Activated naive CD8-positive, alpha-beta T cell treated with anti-CD3 and anti-CD28 coated beads, Interleukin-2, amount 10 ng/mL, durations not matched to agents 7 days and 5 days (primary cell): Measurements from ENCODE around the gene GLB1L. TPM values are rescaled to one million over a fixed set of nuclear protein-coding genes. Genes with fewer than 3 reads are reported as not detected.

Source experiments
- ATAC-seq: fragments of 150-1000 bp; cut with Tn5 transposase; one replicate; pipeline ENCODE4 v1.10.0; 2021; ENCODE audit warnings: low read depth, moderate library complexity
- POLR2A ChIA-PET: fragments of 350-600 bp; sonication (Branson Sonifier 250); formaldehyde crosslinking; loops from one replicate; lab custom pipeline; 2021; ENCODE audit warnings: antibody characterized with exemption; lab: Charles Lee
- DNase-seq: peaks from one replicate; pipeline ENCODE4 v3.0.0; 2021
- H3K27ac Mint-ChIP-seq: one replicate; pipeline ENCODE4 v1.8.0; 2022; ENCODE audit warnings: mild to moderate bottlenecking, mixed read lengths
- H3K27me3 Mint-ChIP-seq: one replicate; pipeline ENCODE4 v1.8.0; 2022; ENCODE audit warnings: mild to moderate bottlenecking, moderate library complexity, mixed read lengths
- H3K36me3 Mint-ChIP-seq: one replicate; pipeline ENCODE4 v1.8.0; 2021; ENCODE audit warnings: mild to moderate bottlenecking, mixed read lengths
- H3K4me1 Mint-ChIP-seq: one replicate; pipeline ENCODE4 v1.8.0; 2021; ENCODE audit warnings: mixed read lengths
- H3K4me3 Mint-ChIP-seq: one replicate; pipeline ENCODE4 v1.8.0; 2022; ENCODE audit warnings: mild to moderate bottlenecking, moderate library complexity, mixed read lengths
- H3K9me3 Mint-ChIP-seq: one replicate; pipeline ENCODE4 v1.8.0; 2021; ENCODE audit warnings: mixed read lengths
- total RNA-seq, 2 experiments: library from RNA; stranded (reverse); gene quantifications; one replicate each; pipeline ENCODE4 v1.2.3, GENCODE V29; 2021

Gene GLB1L
- total RNA-seq, 2 experiments from 2014 or later: 3.3 to 4.1 TPM

- no peak for ATAC-seq
- no peak for DNase-seq
- no peaks in the 10 kb centered on the region for H3K27me3 Mint-ChIP-seq
- no peak overlapping the region for H3K4me3 Mint-ChIP-seq
- no peak overlapping the region for H3K27ac Mint-ChIP-seq
- no peaks in the 10 kb centered on the region for H3K9me3 Mint-ChIP-seq
- POLR2A ChIA-PET: interaction anchor here (1.2 kb wide), 1 partner anchor 30 kb away, joined by 5 read pairs; the partner anchor contains the start of gene TUBA4A
- peaks cover 21% of the 10 kb centered on the region for H3K36me3 Mint-ChIP-seq
- peaks cover 25% of the 10 kb centered on the region for H3K4me1 Mint-ChIP-seq
Observed at GRCh38 chr2:219223831-219224610, 21.2 kb downstream of the GLB1L start.

DNA sequence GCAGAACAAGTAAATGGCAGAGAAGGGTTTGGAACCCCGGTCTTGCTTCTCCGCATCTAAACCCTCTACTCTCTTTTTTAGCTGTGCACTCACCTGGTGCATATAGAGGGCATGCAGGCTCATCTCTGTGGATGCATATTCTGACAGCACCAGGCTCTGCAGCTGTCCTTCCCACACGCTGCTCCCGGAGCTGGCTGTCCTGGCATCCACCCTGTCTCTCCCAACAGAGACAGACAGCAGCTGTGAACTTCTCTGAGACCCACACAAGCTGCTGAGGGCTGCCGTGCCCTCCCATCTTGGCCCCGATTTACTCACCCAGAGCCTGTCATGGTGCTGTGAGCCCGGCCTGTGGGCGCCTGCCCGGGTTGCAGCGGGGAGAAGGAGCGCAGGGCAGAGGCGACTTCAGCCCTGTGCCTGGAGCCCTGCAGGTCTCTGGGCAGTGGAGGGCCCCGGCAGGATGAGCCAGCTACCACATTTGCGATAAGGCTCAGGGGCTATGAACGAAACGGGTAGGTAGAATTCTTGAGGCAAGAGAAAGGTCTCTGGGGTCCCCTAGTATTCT is 23.2 kb downstream of the GLB1L start:
- DNase-seq: no peak
- Mint-ChIP-seq H3K36me3 (peaks cover 21% of the 10 kb centered on the region), H3K4me1 (peaks cover 22% of the 10 kb centered on the region), H3K27ac (no peak overlapping the region), H3K4me3 (no peak overlapping the region), H3K9me3 (no peaks in the 10 kb centered on the region), H3K27me3 (no peaks in the 10 kb centered on the region)
- no peak for ATAC-seq
- POLR2A ChIA-PET: interaction anchor here (1.3 kb wide), 1 partner anchor 23 kb away, joined by 6 read pairs; the partner anchor contains the start of genes GLB1L and STK16

GRCh38 chr2:219220652-219221402 is 24.4 kb downstream of the GLB1L start:
- no peaks in the 10 kb centered on the region for H3K9me3 Mint-ChIP-seq
- DNase-seq: no peak
- no peak for ATAC-seq
- H3K4me1 Mint-ChIP-seq: peaks cover 17% of the 10 kb centered on the region
- H3K4me3 Mint-ChIP-seq: no peak overlapping the region
- no peak overlapping the region for H3K27ac Mint-ChIP-seq
- peaks cover 16% of the 10 kb centered on the region for H3K36me3 Mint-ChIP-seq
- no peaks in the 10 kb centered on the region for H3K27me3 Mint-ChIP-seq
- POLR2A ChIA-PET: interaction anchor here (1.3 kb wide), 1 partner anchor 24 kb away, joined by 6 read pairs; the partner anchor contains the start of genes GLB1L and STK16

GRCh38 chr2:219219784-219220532 is 25.3 kb downstream of the GLB1L start:
- POLR2A ChIA-PET: interaction anchor here (1.1 to 3.7 kb wide), 7 partner anchors 9 to 59 kb away, joined by 3 to 34 read pairs (median 6); partner anchors contain the start of genes ANKZF1, ATG9A, CNPPD1 and DNAJB2
- H3K27ac Mint-ChIP-seq: no peak overlapping the region
- no peak overlapping the region for H3K4me3 Mint-ChIP-seq
- H3K4me1 Mint-ChIP-seq: peaks cover 13% of the 10 kb centered on the region
- H3K27me3 Mint-ChIP-seq: no peaks in the 10 kb centered on the region
- DNase-seq: no peak
- H3K9me3 Mint-ChIP-seq: no peaks in the 10 kb centered on the region
- peaks cover 15% of the 10 kb centered on the region for H3K36me3 Mint-ChIP-seq
- ATAC-seq: no peak

DNA sequence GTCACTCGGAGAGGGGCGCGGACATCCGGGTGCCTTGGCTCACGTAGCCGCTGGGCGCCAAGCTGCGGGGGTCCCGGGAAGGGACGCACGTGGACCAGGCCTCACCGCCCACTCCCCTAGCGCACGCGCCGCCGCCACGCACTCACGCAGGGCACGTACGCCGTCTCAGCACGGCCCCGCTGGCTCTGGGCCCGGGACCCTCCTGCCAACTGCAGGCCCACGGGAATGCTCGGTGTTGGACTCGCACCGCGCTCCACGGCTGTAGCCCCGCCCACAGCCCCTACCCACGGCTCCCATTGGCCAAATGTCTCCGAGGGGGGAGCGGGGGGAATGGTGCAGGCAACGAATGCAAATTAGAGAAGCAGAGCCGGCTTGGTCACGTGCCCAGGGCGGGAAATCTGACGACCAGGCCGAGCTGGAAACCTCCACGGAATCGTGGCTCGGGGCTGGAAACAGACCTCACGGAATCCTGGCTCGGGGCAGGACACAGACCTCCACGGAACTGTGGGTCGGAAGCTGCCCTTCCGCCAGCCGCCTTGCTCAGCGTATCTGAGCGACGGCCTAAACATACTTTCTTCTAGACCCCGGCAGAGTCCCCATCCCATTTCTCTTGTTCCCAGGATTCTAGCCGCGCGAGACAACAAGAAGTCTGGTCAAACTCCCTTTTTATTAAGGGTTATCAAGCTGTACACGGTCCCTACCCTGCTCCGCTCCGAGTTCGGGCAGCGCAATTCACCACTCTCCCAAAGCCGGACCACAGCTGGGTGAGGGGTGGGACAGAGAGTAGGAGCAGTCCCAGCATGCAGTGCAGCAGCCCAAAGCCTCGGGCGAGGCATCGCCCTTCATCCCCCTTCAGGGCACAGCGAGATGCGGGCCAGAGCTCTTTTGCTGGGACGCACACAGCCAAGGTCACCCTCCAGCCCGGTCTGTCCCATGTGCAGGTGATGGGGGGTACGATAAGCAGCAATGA is 26.2 kb downstream of the GLB1L start, which contains the start of gene ABCB6:
TSS of gene ABCB6 (minus strand) at position 227 of the 970 bp plus-strand sequence. CDS start 285 bp downstream, outside the sequence.
- ATAC-seq: peak; percentile 86
- no peaks in the 10 kb centered on the region for H3K27me3 Mint-ChIP-seq
- peaks cover 15% of the 10 kb centered on the region for H3K4me1 Mint-ChIP-seq
- H3K9me3 Mint-ChIP-seq: no peaks in the 10 kb centered on the region
- peak; percentile 82 for DNase-seq
- peaks cover 15% of the 10 kb centered on the region for H3K36me3 Mint-ChIP-seq
- POLR2A ChIA-PET: interaction anchor here (0.7 to 3.7 kb wide), 11 partner anchors 10 to 76 kb away, joined by 3 to 34 read pairs (median 6); partner anchors contain the start of genes ANKZF1, ATG9A, CNPPD1 and DNAJB2
- peak within 1 kb of the TSS; percentile 65 for H3K27ac Mint-ChIP-seq
- peak within 1 kb of the TSS; percentile 82 for H3K4me3 Mint-ChIP-seq

GRCh38 chr2:219218217-219218731 is 27.0 kb downstream of the GLB1L start:
- H3K36me3 Mint-ChIP-seq: peaks cover 15% of the 10 kb centered on the region
- ATAC-seq (peak; percentile 39), DNase-seq (no peak)
- POLR2A ChIA-PET: interaction anchor here (0.9 to 3.7 kb wide), 10 partner anchors 11 to 61 kb away, joined by 3 to 34 read pairs (median 7); partner anchors contain the start of genes ANKZF1, ATG9A, CNPPD1 and DNAJB2
- H3K27me3 Mint-ChIP-seq: no peaks in the 10 kb centered on the region
- H3K27ac Mint-ChIP-seq: peak overlapping the region; percentile 65
- H3K4me3 Mint-ChIP-seq: peak overlapping the region; percentile 82
- peaks cover 17% of the 10 kb centered on the region for H3K4me1 Mint-ChIP-seq
- no peaks in the 10 kb centered on the region for H3K9me3 Mint-ChIP-seq

DNA sequence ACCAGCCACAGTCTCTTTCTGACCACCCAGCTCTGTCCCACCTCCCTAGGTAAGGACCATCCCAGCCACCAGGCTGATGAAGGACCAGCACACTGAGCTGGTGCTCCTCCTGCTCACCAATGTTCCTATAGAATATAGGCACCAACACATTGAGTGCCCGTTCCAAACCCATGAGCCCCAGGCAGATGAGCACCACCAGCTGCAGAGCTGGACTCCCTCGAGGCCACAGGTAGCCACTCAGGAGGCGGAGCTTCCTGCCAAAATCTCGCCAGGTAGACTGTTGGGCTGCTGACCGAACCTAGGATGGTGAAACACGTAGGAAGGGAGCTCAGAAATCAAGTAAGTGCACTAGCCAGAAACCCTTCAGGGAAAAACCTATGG is 28.7 kb downstream of the GLB1L start:
- Mint-ChIP-seq H3K4me3 (peak overlapping the region; percentile 35), H3K27ac (no peak overlapping the region)

GRCh38 chr2:219215871-219216534 is 29.2 kb downstream of the GLB1L start:
- POLR2A ChIA-PET: interaction anchor here (0.7 to 3.7 kb wide), 5 partner anchors 10 to 39 kb away, joined by 3 to 34 read pairs (median 7); partner anchors contain the start of genes ANKZF1, ATG9A, CNPPD1 and STK16
- H3K4me1 Mint-ChIP-seq: peaks cover 23% of the 10 kb centered on the region
- DNase-seq (no peak), ATAC-seq (no peak)
- no peak overlapping the region for H3K27ac Mint-ChIP-seq
- H3K4me3 Mint-ChIP-seq: no peak overlapping the region
- H3K36me3 Mint-ChIP-seq: peaks cover 18% of the 10 kb centered on the region
- no peaks in the 10 kb centered on the region for H3K9me3 Mint-ChIP-seq
- no peaks in the 10 kb centered on the region for H3K27me3 Mint-ChIP-seq

More for the DNA sequence above, 28.7 kb downstream of the GLB1L start:
- Mint-ChIP-seq H3K27me3 (no peaks in the 10 kb centered on the region), H3K36me3 (peaks cover 17% of the 10 kb centered on the region), H3K9me3 (no peaks in the 10 kb centered on the region), H3K4me1 (peaks cover 18% of the 10 kb centered on the region)
- no peak for ATAC-seq
- POLR2A ChIA-PET: interaction anchor here (1.1 to 3.7 kb wide), 3 partner anchors 10 to 29 kb away, joined by 3 to 34 read pairs (median 7); partner anchors contain the start of genes ANKZF1, ATG9A, STK16 and ZFAND2B
- DNase-seq: no peak

- ATAC-seq (no peak), DNase-seq (no peak)
- peaks cover 32% of the 10 kb centered on the region for H3K4me1 Mint-ChIP-seq
- peaks cover 19% of the 10 kb centered on the region for H3K36me3 Mint-ChIP-seq
- POLR2A ChIA-PET: interaction anchor here (1.4 kb wide), 2 partner anchors 9 to 39 kb away, joined by 5 to 8 read pairs; partner anchors contain the start of gene ZFAND2B
- no peaks in the 10 kb centered on the region for H3K27me3 Mint-ChIP-seq
- no peak overlapping the region for H3K4me3 Mint-ChIP-seq
- H3K27ac Mint-ChIP-seq: no peak overlapping the region
- H3K9me3 Mint-ChIP-seq: no peaks in the 10 kb centered on the region
Observed at GRCh38 chr2:219214786-219215185, 30.5 kb downstream of the GLB1L start.

- POLR2A ChIA-PET: interaction anchor here (1.4 kb wide), 1 partner anchor 39 kb away, joined by 5 read pairs; no protein-coding TSS in a partner anchor
- Mint-ChIP-seq H3K9me3 (no peaks in the 10 kb centered on the region), H3K27ac (peak overlapping the region; percentile 28), H3K4me3 (no peak overlapping the region), H3K36me3 (peaks cover 17% of the 10 kb centered on the region), H3K27me3 (no peaks in the 10 kb centered on the region), H3K4me1 (peaks cover 37% of the 10 kb centered on the region)
- ATAC-seq (no peak), DNase-seq (no peak)
Observed at GRCh38 chr2:219214141-219214540, 31.1 kb downstream of the GLB1L start.
